ENCODE data around the gene IRF7. TPM values are rescaled to one million over a fixed set of nuclear protein-coding genes. Genes with fewer than 3 reads are reported as not detected.

IRF7 gene
- total RNA-seq, 1 donor from 2014 or later = 75.4 TPM

- Histone ChIP-seq H4K20me1 (ENCODE audit: insufficient read depth, low read length) (peaks cover 30% of the 10 kb centered on the region), H3K4me2 (ENCODE audit: low read length) (no peak overlapping the region), H3K9me3 (ENCODE audit: insufficient read depth, low read depth, low read length) (no peaks in the 10 kb centered on the region), H3K4me1 (ENCODE audit: insufficient read depth, low read length) (no peaks in the 10 kb centered on the region), H3K36me3 (ENCODE audit: insufficient read depth, low read length) (no peaks in the 10 kb centered on the region), H3K27me3 (ENCODE audit: insufficient read depth, low read length) (no peaks in the 10 kb centered on the region), H2AFZ (ENCODE audit: low read depth, low read length) (no peak overlapping the region), H3K79me2 (ENCODE audit: insufficient read depth, low read length) (no peaks in the 10 kb centered on the region), H3K4me3 (ENCODE audit: insufficient read depth, low read depth, low read length) (no peak overlapping the region), H3K9ac (ENCODE audit: low read length) (no peak overlapping the region), H3K27ac (ENCODE audit: low read depth, low read length) (no peak overlapping the region)
- no peaks in the 10 kb centered on the region for H3K27me3 Mint-ChIP-seq (ENCODE audit: low read depth, unreplicated experiment)
- peaks cover 24% of the 10 kb centered on the region for H3K36me3 Mint-ChIP-seq (ENCODE audit: low read depth, unreplicated experiment)
- no peak for TF ChIP-seq EZH2 (IDR thresholded peaks at IDR 0.05; ENCODE audit: insufficient read depth, low read length)
- TF ChIP-seq, protein P1, sequence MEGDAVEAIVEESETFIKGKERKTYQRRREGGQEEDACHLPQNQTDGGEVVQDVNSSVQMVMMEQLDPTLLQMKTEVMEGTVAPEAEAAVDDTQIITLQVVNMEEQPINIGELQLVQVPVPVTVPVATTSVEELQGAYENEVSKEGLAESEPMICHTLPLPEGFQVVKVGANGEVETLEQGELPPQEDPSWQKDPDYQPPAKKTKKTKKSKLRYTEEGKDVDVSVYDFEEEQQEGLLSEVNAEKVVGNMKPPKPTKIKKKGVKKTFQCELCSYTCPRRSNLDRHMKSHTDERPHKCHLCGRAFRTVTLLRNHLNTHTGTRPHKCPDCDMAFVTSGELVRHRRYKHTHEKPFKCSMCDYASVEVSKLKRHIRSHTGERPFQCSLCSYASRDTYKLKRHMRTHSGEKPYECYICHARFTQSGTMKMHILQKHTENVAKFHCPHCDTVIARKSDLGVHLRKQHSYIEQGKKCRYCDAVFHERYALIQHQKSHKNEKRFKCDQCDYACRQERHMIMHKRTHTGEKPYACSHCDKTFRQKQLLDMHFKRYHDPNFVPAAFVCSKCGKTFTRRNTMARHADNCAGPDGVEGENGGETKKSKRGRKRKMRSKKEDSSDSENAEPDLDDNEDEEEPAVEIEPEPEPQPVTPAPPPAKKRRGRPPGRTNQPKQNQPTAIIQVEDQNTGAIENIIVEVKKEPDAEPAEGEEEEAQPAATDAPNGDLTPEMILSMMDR (IDR thresholded peaks at IDR 0.05; ENCODE audit: insufficient read depth, low read depth, low read length) = no peak
- no peak for DNase-seq (ENCODE audit: low read depth)
- no peaks in the 10 kb centered on the region for H3K9me3 Mint-ChIP-seq (ENCODE audit: unreplicated experiment)
- H3K27ac Mint-ChIP-seq (ENCODE audit: unreplicated experiment) = no peak overlapping the region
- no peak overlapping the region for H3K4me3 Mint-ChIP-seq (ENCODE audit: unreplicated experiment)
- peaks cover under 1% of the 10 kb centered on the region for H3K4me1 Mint-ChIP-seq (ENCODE audit: low read depth, unreplicated experiment)
- no peak for FAIRE-seq
These were observed 44.5 kb upstream of the IRF7 start for GRCh38 chr11:660281-660680.

DNA sequence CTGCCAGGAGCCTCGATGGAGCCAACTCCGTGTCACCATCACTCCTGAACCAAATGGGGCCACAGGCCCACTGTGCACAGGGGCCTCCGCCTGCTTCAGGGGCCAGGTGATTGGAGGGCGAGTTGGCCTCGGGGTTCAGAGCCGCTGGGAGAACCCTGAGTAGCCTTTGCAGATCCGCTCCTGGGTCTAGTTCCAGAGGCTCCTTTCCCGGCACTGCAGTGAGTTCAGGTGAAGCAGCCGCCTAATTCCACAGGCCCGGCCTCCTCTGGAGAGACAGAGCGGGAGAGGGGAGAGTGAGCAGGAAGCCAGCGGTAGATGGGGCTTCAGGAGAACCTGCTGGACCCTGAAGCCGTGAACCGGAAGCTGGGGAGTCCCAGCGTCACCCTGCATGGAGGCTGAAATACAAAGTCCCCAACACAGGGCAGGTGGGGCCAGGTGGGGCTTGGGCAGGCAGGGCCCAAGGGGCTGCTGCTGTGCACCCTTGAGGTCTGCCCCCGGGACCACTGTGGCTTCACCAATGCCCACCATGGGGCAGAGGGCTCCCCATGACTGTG is 43.9 kb upstream of the IRF7 start:
- H3K9me3 ChIP-seq (ENCODE audit: insufficient read depth, low read depth, low read length) = no peaks in the 10 kb centered on the region
- H3K4me3 ChIP-seq (ENCODE audit: insufficient read depth, low read depth, low read length) = no peak overlapping the region
- no peak for DNase-seq (ENCODE audit: low read depth)
- no peaks in the 10 kb centered on the region for H3K27me3 ChIP-seq (ENCODE audit: insufficient read depth, low read length)
- no peak overlapping the region for H2AFZ ChIP-seq (ENCODE audit: low read depth, low read length)
- Mint-ChIP-seq H3K4me3 (ENCODE audit: unreplicated experiment) (no peak overlapping the region), H3K27ac (ENCODE audit: unreplicated experiment) (no peak overlapping the region), H3K36me3 (ENCODE audit: low read depth, unreplicated experiment) (peaks cover 25% of the 10 kb centered on the region), H3K4me1 (ENCODE audit: low read depth, unreplicated experiment) (no peaks in the 10 kb centered on the region), H3K9me3 (ENCODE audit: unreplicated experiment) (no peaks in the 10 kb centered on the region), H3K27me3 (ENCODE audit: low read depth, unreplicated experiment) (no peaks in the 10 kb centered on the region)
- FAIRE-seq = no peak
- no peak overlapping the region for H3K27ac ChIP-seq (ENCODE audit: low read depth, low read length)
- H3K4me2 ChIP-seq (ENCODE audit: low read length) = no peak overlapping the region
- no peak overlapping the region for H3K9ac ChIP-seq (ENCODE audit: low read length)
- TF ChIP-seq EZH2 (IDR thresholded peaks at IDR 0.05; ENCODE audit: insufficient read depth, low read length) = no peak
- no peaks in the 10 kb centered on the region for H3K4me1 ChIP-seq (ENCODE audit: insufficient read depth, low read length)
- H3K79me2 ChIP-seq (ENCODE audit: insufficient read depth, low read length) = no peaks in the 10 kb centered on the region
- peaks cover 30% of the 10 kb centered on the region for H4K20me1 ChIP-seq (ENCODE audit: insufficient read depth, low read length)
- no peaks in the 10 kb centered on the region for H3K36me3 ChIP-seq (ENCODE audit: insufficient read depth, low read length)

DNA sequence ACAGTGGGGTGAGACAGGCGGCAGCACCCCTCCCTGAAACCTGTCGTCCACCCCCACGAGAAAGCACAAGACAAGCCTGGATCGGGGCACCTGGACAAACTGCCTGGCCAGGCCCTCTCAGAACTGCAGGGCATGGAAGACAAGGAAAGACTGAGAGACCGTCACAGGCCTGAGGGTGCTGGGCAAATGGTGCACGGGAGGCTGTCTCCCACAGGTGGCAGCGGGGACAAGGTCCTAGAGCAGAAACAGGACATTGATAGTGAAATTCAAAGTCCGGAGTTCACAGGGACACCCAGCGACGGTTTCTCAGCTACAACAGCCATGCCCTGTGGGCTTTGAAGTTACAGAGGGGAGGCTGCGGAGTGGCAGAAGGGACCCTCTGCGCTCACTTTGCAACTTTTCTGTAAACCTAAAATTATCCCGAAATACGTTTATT is 42.0 kb upstream of the IRF7 start:
- Histone ChIP-seq H3K4me2 (ENCODE audit: low read length) (no peak overlapping the region), H3K27ac (ENCODE audit: low read depth, low read length) (no peak overlapping the region), H3K27me3 (ENCODE audit: insufficient read depth, low read length) (no peaks in the 10 kb centered on the region), H3K4me1 (ENCODE audit: insufficient read depth, low read length) (no peaks in the 10 kb centered on the region), H2AFZ (ENCODE audit: low read depth, low read length) (no peak overlapping the region), H3K79me2 (ENCODE audit: insufficient read depth, low read length) (no peaks in the 10 kb centered on the region), H4K20me1 (ENCODE audit: insufficient read depth, low read length) (peaks cover 19% of the 10 kb centered on the region), H3K9ac (ENCODE audit: low read length) (no peak overlapping the region), H3K9me3 (ENCODE audit: insufficient read depth, low read depth, low read length) (no peaks in the 10 kb centered on the region), H3K4me3 (ENCODE audit: insufficient read depth, low read depth, low read length) (no peak overlapping the region), H3K36me3 (ENCODE audit: insufficient read depth, low read length) (no peaks in the 10 kb centered on the region)
- Mint-ChIP-seq H3K27ac (ENCODE audit: unreplicated experiment) (no peak overlapping the region), H3K27me3 (ENCODE audit: low read depth, unreplicated experiment) (no peaks in the 10 kb centered on the region), H3K4me1 (ENCODE audit: low read depth, unreplicated experiment) (no peaks in the 10 kb centered on the region), H3K9me3 (ENCODE audit: unreplicated experiment) (no peaks in the 10 kb centered on the region), H3K36me3 (ENCODE audit: low read depth, unreplicated experiment) (peaks cover 19% of the 10 kb centered on the region), H3K4me3 (ENCODE audit: unreplicated experiment) (peak overlapping the region; percentile 4)
- DNase-seq (ENCODE audit: low read depth) (no peak), FAIRE-seq (no peak)
- TF ChIP-seq EZH2 (IDR thresholded peaks at IDR 0.05; ENCODE audit: insufficient read depth, low read length) = no peak
- TF ChIP-seq, protein P1 (IDR thresholded peaks at IDR 0.05; ENCODE audit: insufficient read depth, low read depth, low read length) = no peak

Measured in astrocyte (in vitro differentiated cells and primary cell).